Upper lobe of right lung (tissue), 1 donor: ENCODE measurements around the gene POLR1D. TPM values are rescaled to one million over a fixed set of nuclear protein-coding genes. Genes with fewer than 3 reads are reported as not detected.

ENCODE experiments used
- ATAC-seq: fragments of 200-7000 bp; cut with Tn5 transposase; one replicate; pipeline ENCODE4 v1.9.1; 2020; ENCODE audit warnings: mild to moderate bottlenecking, moderate library complexity
- DNase-seq: peaks from one replicate; pipeline ENCODE4 v3.0.0-alpha.2; 2020
- H3K27ac ChIP-seq: fragments of 200-600 bp; one replicate; pipeline ENCODE4 v1.8.0; 2022
- H3K27me3 ChIP-seq: fragments of 200-600 bp; one replicate; pipeline ENCODE4 v1.8.0; 2022; ENCODE audit warnings: mild to moderate bottlenecking
- H3K36me3 ChIP-seq: fragments of 200-600 bp; one replicate; pipeline ENCODE4 v1.8.0; 2022
- H3K4me1 ChIP-seq: fragments of 200-600 bp; one replicate; pipeline ENCODE4 v1.8.0; 2022
- H3K4me3 ChIP-seq: fragments of 200-600 bp; one replicate; pipeline ENCODE4 v1.8.0; 2022; ENCODE audit warnings: mild to moderate bottlenecking
- H3K9me3 ChIP-seq: fragments of 200-600 bp; one replicate; pipeline ENCODE4 v1.8.0; 2022
- intact Hi-C: fragments of 100-400 bp; cut with DNase I; formaldehyde crosslinking; loops from one replicate; pipeline ENCODE4 v1.11.0; 2022
- long read RNA-seq: library from polyadenylated mRNA; unstranded; transcript quantifications from one replicate; pipeline ENCODE4 v2.0.0, GENCODE V29; 2021
- total RNA-seq: library from RNA; stranded (reverse); fragmentation: NEBNext Ultra II Directional; extraction: Animal tissue kit (Norgen Biotek cat#: 25700); gene quantifications from one replicate; pipeline ENCODE4 v1.2.1, GENCODE V29; 2021
- TF ChIP-seq, protein P1 (sequence below): fragments of 200-600 bp; IDR thresholded peaks from one replicate; pipeline ENCODE4 v1.8.0; 2022; ENCODE audit warnings: antibody characterized with exemption
- donor health status: DM: no; HTN: yes; CAD: no; lungs with severe emphysema.

POLR1D gene, protein sequence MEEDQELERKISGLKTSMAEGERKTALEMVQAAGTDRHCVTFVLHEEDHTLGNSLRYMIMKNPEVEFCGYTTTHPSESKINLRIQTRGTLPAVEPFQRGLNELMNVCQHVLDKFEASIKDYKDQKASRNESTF
- 114 TPM for total RNA-seq
- long read RNA-seq, transcript POLR1D-201 (2 exons, 1,166 nt), result minor isoform, 21 of 86 reads
- long read RNA-seq, transcript POLR1D-203 (3 exons, 2,036 nt), result major isoform, 37 of 86 reads
- long read RNA-seq, partial matches to known transcripts, result 0 of 86 reads
- long read RNA-seq, other reads (novel, unspliced or antisense), result 21 of 86 reads

DNA sequence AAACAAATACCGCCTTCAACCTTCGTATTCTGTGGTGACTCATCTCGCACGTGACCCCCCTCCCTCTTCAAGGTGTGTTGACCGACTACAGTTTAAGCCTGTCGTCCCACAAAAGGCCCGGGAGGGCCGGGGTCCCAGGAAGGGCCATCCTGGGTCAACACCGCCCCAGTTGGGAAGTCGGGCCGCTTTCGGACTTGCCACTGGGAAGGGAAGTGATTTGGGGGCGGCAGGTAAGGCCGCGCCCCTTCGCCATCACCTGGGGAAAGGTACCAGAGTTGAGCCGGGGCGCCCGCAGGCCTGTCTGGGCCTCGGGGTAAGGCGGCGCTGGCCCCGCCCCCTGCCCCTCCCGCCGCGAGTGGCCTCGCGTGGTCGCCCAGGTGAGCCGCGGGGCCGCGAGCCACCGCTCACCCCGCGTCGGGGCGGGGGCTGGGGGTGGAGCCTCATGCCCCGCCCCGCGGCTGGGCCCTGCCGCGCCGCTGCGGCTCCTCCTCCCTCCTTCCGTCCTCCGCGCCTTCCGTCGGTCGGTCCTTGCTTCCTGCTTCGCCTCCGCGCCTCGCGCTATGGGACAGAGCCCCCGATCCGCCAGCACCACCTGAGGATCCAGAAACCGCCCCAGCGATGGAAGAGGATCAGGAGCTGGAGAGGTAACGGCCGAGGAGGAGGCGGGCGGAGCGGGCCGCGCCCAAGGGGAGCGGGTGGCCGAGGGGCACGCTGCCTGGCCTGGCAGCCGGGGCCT lies at the start of gene POLR1D:
Gene POLR1D, plus strand, starts transcription at position 527 of the 736 bp plus-strand sequence. Its CDS starts 92 bp downstream, at position 619.
- Histone ChIP-seq H3K9me3 (no peaks in the 10 kb centered on the region), H3K36me3 (no peaks in the 10 kb centered on the region), H3K27me3 (no peaks in the 10 kb centered on the region), H3K27ac (peak within 1 kb of the TSS; percentile 94), H3K4me3 (peak within 1 kb of the TSS; percentile 92), H3K4me1 (peaks cover 36% of the 10 kb centered on the region)
- ATAC-seq (peak; percentile 84), DNase-seq (peak; percentile 92)
- TF ChIP-seq, protein P1, sequence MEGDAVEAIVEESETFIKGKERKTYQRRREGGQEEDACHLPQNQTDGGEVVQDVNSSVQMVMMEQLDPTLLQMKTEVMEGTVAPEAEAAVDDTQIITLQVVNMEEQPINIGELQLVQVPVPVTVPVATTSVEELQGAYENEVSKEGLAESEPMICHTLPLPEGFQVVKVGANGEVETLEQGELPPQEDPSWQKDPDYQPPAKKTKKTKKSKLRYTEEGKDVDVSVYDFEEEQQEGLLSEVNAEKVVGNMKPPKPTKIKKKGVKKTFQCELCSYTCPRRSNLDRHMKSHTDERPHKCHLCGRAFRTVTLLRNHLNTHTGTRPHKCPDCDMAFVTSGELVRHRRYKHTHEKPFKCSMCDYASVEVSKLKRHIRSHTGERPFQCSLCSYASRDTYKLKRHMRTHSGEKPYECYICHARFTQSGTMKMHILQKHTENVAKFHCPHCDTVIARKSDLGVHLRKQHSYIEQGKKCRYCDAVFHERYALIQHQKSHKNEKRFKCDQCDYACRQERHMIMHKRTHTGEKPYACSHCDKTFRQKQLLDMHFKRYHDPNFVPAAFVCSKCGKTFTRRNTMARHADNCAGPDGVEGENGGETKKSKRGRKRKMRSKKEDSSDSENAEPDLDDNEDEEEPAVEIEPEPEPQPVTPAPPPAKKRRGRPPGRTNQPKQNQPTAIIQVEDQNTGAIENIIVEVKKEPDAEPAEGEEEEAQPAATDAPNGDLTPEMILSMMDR, result no peak
- intact Hi-C loops, result no loop called here

DNA sequence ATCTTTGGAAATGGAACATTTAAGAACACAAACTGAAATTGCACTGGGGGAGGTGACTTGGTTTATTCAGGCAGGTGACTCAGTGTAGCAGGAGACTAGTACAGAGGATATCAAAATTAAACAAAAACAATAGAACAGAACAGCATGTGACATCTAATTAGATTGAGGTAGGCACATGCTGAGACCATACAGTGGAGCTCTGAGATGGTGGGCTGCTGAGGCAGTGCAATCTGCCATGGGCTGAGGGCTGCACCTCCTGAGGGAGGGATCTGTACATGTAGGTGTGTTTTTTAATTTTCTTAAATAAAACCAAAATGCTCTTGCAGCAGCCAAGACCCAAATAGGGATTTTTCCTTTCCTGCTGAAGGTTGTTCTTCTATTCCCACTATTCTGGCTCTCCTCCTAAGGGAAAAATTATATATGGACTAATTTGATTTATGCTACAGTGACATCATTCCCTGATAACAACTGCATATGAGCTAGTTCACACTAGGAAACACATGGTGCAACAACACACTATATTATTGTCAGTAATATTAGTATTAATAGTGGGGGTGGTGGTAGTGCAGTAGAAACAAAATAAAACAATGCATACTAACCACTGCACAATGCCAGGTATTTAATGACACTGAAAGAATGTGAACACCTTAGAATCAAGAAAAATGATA lies 49.3 kb upstream of the POLR1D start:
- Histone ChIP-seq H3K4me3 (no peak overlapping the region), H3K4me1 (no peaks in the 10 kb centered on the region), H3K27me3 (no peaks in the 10 kb centered on the region), H3K36me3 (peaks cover 17% of the 10 kb centered on the region), H3K9me3 (no peaks in the 10 kb centered on the region), H3K27ac (no peak overlapping the region)
- DNase-seq (no peak), ATAC-seq (no peak)
- intact Hi-C loops, result no loop called here
- TF ChIP-seq, protein P1, result no peak

DNA sequence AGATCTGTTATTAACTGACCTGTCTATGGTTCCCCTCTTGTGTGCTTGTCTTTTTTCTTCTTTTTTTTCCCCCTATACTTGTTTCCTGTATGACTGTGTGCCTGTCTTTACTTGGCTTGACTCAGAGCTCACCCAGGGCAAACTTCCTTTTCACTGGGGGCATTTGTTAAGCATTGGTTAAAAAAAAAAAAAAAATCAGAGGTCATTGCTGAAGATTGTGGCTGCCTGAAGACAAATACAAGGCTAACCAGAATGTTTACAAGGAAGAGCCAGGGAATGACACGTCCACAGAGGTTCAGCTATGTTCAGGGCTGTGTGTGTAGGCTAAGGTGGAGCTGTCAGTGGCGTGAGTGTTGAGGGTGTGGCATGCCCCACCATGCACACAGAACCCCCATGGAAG lies 48.4 kb upstream of the POLR1D start:
- Histone ChIP-seq H3K27ac (no peak overlapping the region), H3K36me3 (peaks cover 11% of the 10 kb centered on the region), H3K9me3 (no peaks in the 10 kb centered on the region), H3K4me1 (no peaks in the 10 kb centered on the region), H3K4me3 (no peak overlapping the region), H3K27me3 (no peaks in the 10 kb centered on the region)
- intact Hi-C loops, result no loop called here
- ATAC-seq (no peak), DNase-seq (no peak)
- TF ChIP-seq, protein P1, result no peak

DNA sequence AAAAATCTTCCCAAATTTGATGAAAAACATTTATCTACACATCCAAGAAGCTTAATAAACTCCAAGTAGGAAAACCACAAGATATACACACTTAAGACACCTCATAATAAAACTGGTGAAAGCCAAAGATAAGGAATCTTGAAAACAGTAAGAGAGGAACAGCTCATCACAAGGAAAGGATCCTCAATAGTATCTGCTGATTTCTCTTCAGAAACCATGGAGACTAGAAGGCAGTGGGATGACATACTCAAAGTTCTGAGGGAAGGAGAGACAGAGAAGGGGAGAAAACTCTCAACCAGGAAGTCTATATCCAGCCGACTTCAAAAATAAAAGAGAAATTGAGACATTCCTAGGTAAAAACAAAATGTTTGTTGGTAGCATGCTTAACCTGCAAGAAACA lies 47.0 kb upstream of the POLR1D start:
- Histone ChIP-seq H3K36me3 (peaks cover 4% of the 10 kb centered on the region), H3K27ac (no peak overlapping the region), H3K4me3 (no peak overlapping the region), H3K9me3 (no peaks in the 10 kb centered on the region), H3K27me3 (no peaks in the 10 kb centered on the region), H3K4me1 (no peaks in the 10 kb centered on the region)
- intact Hi-C loops, result no loop called here
- DNase-seq (no peak), ATAC-seq (no peak)
- TF ChIP-seq, protein P1, result no peak

DNA sequence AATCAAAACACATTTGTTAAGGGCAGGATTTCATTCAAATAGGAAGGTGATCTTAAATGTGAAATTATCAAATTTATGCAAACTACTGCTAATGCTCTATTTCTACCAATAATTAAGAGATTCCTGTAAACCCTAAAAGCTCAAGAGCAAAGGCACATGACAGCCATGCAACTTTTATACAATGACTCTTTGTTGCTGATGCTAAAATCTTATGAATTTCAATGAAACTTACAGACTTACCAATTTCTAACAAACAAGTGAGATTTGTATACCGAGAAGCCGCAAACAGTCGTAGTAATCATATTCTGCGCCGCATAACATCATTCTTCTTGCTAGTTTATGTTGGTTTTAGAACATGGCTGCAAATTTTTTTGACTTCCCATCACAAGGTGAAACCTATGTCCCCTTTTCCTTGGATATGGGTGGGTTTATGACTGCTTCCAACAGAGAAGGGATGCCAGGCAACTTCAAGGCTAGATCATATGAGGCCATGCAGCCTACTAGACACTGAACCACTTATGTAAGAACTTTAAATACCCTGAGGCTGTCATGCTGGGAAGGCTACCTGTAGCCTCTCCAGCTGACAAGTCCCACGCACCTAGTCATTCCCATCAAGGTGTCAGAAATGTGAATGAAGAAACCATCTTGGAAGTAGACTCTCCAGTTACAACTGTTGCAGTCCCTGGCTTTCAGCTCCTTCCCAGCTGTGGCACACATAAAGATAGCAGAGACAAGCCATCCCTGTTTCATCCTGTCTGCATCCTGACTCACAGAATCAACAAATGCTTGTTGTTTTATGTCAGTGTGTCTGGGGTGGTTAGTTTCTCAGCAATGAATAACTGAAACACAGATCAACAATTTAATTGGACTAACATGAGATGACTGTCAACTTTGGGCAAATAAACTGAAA lies 43.3 kb upstream of the POLR1D start:
- Histone ChIP-seq H3K9me3 (no peaks in the 10 kb centered on the region), H3K4me3 (no peak overlapping the region), H3K36me3 (peaks cover 16% of the 10 kb centered on the region), H3K27ac (no peak overlapping the region), H3K4me1 (peaks cover under 1% of the 10 kb centered on the region), H3K27me3 (no peaks in the 10 kb centered on the region)
- no peak for ATAC-seq
- no peak for DNase-seq
- intact Hi-C loops, result no loop called here
- TF ChIP-seq, protein P1, result no peak
